Measurements from ENCODE around the gene ISG20.
"Not testable (repeated sequence)": the region's sequence is repeated elsewhere in the genome, so short reads cannot be mapped to it uniquely, and the experiment has no call there.

The ISG20 gene

DNA sequence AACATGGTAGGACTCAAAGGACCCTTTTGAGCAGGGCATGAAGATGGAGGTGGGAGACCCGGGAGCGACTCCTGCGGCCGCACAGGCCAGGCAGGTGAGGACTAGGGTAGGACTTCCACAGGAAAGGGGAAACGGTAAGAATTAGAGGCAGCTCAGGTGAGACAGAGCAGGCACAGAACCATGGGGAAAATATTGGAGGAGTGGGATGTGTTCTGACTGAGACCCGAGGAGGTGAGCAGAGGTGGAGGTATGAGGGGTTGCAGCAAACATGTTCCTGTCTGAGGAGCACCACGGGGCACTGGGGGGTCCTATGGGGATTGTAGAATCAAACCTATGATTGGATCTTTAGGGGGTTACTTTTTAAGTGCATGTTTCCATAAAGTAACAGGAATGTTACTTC lies 1.4 kb upstream of the ISG20 start:
- FAIRE-seq = no peak

DNA sequence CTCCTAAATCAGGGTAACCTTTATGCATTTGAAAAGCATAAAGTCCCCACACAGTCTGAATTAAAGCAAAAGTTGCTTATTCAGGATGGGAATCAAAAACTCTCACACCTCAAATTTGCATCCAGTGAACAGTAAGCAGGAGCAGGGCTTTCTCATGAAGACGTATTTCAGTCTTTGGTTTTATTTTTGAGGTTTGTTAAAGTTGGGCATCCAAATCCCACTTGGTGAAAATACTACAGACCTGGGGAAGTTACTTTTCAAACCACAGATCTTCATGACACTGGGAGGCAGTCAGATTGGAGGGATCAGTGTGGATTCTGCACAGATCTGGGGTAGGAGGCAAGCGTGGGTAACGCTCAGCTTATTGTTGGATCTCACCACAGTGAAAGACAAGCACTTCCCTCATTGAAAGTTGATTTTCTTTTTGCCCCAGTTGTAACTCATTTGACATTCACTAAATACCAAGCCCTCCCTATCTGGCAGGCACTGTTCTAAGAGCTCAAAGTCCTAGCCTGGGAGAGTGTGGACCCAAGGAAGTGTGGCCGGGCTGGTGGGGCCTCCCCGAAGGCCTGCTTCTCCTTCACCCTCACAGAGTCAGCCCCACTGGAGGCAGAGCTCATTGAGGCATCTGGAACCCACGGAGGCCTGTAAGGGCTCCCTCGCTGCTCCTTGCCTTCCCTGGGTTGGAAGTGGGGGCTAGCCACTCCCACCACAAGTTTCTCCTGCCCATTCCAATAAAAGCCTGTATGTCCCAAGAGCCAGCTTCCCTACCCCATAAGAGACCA lies 783 bp upstream of the ISG20 start:
- no peak for FAIRE-seq

DNA sequence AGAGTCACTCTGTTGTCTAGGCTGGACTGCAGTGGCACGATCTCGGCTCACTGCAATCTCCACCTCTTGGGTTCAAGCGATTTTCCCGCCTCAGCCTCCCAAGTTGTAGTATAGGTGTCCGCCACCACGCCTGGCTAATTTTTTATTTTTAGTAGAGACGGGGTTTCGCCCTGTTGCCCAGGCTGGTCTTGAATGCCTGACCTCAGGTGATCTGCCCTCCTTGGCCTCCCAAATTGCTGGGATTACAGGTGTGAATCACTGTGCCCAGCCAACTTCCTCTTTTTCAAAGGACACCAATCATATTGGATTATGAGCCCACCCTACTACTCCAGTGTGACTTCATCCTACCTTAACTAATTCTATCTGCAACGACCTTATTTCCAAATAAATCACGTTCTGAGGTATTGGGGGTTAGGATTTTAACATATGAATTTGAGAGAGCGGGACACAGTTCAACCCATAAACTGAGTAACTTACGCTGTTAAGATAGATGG lies 3.2 kb downstream of the ISG20 start:
- FAIRE-seq = no peak

DNA sequence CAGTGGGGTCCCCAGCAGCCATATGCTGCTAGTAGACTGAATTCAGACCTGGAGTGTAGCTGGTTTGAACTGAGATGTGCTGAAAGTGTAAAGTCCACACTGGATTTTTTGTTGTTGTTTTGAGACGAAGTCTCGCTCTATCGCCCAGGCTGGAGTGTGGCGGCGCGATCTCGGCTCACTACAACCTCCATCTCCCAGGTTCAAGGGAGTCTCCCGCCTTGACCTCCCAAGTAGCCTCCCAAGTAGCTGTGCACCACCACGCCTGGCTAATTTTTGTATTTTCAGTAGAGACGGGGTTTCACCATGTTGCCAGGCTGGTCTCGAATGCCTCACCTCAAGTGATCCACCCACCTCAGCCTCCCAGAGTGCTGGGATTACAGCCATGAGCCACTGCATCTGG lies 3.7 kb downstream of the ISG20 start:
- not testable (repeated sequence) for FAIRE-seq

DNA sequence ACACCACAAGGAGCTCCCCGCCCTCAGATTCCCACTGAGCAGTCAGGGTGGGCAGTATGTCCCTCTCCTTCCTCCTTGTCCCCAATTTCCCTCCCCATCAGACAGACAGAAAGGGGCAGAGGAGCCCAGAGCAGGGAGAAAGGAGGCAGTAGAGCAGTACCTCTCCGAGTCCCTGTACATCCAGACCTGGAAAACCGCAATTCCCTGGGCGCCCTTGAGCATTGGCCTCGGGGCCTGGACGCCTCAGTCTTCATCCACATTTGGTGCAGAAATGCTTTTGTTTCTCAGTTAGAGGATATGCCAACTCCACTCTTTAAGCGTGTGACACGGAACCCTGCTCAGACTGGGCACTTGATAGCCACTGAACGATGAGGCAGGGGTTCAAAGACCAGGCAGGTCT lies 5.9 kb downstream of the ISG20 start:
- no peak for FAIRE-seq

DNA sequence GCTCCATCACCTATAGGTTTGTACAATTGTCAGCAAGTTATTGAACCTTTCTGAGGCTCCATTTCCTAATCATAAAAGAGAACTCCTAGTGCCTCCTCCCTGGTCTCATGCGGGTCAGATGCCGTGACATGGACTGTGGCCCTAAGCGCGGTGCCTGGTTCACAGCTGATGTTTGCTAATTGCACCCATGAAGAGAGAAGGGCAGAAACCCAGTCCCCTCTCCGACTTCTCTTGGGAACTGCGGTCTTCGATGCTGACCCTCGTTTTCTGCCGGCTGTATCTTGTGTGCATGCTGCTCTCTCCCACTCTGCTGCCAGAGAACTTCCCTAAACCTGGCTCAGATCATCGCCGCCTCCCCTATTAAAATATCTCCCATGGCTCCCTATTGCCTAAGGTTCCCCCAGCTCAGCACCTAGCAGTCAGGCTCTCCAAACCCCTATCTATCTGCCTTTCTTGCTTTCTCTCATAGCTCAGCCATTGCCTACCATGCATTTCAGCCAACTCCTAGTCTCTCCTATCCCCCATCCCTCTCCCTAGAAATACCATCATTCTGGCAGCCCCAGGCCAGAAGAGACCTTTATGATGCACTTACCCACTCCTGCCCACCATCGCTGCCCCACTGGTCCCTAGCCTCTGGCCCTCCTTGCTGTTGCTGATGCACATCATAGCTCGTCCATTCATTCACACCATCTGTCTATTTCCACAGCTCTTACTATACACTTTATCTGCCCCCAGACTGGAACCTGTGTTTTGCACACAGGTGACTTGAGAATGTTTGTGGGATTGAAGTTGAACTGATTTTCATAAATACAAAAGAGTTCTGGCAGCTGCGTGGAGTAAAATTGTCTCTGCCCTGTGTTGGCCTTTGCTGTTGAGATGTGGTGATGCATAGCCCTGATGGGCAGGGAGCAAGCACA lies 6.6 kb downstream of the ISG20 start:
- FAIRE-seq = no peak

DNA sequence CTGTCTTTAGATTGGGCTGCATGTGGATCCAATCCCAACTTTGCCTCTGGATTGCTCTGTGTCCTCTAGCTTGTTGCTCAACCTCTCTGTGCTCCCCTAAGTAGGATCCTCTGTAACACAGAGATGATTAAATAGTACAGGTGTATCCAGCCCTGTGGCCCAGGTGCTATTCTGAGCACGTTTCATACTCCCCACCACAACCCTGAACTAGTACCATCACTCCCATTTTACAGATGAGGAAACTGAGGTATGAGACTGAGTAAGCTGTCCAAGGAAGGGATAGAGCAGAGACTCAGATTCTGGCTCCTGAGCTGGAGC lies 7.2 kb downstream of the ISG20 start:
- no peak for FAIRE-seq

DNA sequence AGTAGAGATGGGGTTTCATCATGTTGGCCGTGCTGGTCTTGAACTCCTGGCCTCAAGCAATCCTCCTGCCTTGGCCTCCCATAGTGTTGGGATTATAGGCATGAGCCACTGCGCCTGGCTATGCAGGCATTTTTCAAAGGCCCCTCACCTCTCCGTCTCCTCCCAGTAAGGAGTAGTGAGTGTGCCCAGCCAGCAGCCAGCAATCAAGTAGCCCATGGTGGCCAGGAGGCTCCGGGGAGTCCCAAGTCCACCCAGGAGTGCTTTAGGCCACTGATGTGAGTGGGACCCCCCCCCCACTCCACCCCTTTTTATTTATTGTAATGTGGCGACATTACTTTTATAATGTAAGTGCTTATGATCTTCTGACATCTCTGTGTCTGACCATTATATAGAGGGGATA lies 8.1 kb downstream of the ISG20 start:
- FAIRE-seq = no peak

DNA sequence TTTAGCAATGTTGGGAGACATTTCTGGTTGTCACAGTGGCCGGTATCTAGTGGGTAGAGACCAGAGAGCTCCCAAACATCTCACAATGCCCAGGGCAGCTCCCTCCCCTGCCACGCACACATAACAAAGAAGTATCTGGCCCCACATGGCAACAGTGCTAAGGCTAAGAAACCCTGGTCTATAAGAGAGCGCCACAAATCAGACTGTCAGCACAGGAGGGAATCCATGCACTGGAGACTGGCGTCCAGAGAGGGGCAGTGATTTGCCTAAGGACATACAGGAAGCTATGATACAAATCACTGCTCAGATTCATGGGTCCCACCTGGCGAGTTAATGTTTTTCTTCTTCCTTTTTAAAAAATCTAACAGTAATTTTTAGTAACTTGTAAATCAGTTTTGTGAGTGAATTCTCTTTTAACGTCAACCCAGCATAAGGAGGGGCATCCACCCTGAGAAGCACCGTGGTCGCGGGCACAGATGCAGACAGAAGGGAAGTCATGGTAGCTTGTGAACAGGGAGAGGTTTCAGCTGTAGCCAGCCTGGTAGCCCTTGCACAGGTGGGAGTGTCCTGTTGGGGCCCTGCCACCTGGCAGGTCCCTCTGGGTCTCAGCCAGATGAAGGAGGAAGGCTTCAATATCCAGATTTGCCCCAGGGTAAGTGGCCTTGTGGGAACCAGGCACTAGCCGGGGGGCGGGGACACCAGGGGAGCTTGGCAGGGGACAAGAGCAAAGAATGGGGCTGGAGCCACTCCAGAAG lies 8.7 kb downstream of the ISG20 start:
- FAIRE-seq = no peak

DNA sequence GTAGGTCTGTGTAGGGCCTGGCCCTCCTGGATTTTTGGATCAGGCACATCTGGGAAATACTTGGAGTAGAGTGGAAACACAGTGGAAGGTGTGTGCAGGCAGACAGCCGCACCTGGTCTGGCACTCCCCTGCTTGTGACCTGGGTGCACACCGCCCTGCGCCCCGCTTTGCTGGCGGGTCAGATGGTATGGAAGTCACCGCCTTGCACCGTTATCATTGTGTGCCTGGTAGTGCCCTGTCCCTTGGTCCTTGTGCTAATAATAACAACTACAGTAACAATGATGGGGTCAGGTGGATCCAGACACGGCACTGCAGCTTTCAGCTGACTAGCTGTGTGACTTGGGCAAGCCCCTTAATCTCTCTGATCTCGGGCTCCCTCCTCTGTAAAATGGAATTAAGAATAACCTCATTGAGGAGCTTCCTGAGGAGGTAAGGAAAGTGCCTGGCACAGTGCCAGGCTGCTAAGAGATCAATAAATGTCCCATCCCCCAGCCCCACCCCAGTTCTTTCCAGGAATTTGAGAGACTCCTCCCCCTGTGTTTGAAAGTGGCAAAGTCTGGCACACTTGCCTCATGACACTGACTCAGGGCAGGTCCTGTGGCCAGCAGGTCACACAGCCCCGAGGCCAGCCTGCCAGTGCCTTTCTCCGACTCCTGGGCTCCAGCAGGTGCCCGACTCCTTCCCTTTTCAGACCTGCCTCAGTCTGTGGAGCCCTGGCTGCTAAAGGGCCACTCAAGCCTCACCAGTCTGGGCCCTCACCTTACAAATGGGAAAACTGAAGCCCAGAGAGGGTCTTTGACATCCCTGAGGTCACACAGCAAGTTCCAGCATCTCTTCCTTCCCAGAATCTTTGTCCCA lies 9.8 kb downstream of the ISG20 start:
- no peak for FAIRE-seq

DNA sequence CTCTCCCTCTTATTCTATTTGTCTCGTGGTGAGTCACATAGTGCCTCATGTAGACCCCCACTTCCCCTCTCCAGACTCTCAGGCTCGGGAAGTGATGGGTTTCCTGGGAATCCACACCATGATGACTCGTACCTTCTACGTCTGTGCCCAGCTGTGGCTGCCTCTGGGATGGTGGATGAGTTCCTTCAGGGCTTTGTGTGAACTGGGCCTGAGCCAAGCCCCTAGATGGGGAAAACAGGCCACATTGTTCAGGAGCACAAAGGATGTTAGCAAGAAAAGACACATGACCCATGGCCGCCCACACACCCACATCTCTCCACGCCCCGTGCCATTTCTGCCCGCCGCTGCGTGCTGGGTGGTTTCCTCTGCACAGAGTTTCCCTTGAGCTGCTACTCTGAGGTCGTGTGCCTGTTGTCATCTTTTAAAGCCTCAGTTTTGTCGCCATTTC lies 10.5 kb downstream of the ISG20 start:
- FAIRE-seq = no peak

DNA sequence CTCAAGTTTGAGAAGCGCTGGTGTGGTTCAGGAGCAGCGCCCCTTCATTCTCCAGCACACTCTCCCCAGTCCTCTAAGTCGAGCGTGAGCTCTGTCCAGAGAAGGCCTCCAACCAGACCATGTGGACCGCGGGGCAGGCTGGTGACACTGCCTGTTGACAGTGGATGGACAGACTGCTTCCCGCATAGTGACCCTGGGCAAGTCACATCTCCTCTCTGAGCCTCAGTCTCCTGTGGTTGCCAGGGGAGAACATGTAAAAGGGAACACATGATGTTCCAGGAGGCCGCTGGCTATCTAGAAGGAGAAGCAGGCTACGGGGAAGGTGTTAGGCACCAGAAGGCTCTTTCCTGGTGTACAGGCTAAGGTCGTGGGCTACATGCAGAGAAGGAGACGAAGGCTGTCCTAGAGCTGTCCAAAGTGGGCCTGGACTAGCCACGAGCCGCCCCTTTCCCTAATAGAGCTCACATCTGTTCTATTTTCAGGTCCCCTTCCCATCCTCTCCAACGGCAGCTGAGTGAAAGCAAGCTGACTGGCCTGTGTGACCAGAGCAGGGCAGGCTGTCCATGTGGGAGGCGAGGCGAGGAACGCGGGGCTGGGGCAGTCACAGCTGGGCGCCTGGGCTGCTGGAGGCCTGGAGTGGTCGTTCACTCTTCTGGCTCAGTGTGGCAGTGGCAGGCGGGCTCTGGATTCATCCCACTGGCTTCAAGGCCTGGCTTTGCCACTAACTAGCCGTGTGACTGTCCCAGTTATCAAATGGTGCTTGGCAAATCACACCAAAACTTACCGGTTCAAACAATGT lies 11.1 kb downstream of the ISG20 start:
- FAIRE-seq = no peak

DNA sequence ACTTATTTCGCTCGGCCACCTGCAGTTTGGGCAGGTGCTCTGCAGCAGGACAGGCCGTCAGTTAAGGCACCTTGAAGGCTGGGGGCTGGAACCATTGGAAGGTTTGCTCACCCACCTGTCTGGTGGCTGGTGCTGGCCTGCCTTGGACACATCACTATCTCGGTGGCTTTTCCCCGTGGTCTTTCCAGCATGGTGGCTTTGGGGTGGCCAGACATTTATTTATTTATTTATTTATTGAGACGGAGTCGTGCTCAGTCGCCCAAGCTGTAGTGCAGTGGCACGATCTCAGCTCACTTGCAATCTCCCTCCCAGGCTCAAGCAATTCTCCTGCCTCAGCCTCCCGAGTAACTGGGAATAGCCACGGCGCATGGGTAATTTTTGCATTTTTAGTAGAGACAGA lies 11.7 kb downstream of the ISG20 start:
- no peak for FAIRE-seq

DNA sequence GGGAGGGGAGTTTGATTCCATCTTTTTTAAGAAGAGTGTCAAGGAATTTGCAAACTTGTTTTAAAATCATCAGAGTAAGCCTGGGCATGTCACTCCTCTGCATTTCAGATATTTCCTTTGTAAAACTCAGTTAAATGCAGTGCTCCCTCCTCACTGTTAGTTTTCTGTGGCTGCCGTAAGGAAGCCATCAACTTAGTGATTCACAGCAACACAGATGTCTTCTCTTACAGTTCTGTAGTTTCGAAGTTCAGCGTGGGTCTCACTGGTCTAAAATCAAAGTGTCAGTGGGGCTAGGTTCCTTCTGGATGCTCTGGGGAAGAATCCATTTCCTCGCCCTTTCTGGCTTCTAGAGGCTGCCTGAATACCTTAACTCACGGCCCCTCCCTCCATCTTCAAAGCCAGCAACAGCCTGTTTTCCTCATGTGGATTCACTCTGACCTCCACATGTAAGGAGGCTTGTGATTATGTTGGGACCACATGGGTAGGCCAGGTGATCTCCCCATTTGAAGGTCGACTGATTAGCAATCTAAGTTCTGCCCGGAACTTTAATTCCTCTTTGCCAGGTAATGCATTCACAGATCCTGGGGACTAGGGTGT lies 12.4 kb downstream of the ISG20 start:
- FAIRE-seq = no peak

DNA sequence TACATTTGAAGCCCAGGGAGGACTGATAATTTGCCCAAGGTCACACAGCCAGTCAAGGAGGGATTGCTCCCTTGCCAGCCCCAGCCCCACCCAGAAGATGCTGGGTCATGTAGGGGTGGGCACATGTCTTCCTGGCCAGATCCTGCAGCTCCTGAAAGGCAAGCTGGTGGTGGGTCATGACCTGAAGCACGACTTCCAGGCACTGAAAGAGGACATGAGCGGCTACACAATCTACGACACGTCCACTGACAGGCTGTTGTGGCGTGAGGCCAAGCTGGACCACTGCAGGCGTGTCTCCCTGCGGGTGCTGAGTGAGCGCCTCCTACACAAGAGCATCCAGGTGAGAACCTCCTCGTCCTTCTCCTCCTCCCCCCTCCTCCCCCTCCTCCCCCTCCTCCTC lies 13.2 kb downstream of the ISG20 start:
- no peak for FAIRE-seq

DNA sequence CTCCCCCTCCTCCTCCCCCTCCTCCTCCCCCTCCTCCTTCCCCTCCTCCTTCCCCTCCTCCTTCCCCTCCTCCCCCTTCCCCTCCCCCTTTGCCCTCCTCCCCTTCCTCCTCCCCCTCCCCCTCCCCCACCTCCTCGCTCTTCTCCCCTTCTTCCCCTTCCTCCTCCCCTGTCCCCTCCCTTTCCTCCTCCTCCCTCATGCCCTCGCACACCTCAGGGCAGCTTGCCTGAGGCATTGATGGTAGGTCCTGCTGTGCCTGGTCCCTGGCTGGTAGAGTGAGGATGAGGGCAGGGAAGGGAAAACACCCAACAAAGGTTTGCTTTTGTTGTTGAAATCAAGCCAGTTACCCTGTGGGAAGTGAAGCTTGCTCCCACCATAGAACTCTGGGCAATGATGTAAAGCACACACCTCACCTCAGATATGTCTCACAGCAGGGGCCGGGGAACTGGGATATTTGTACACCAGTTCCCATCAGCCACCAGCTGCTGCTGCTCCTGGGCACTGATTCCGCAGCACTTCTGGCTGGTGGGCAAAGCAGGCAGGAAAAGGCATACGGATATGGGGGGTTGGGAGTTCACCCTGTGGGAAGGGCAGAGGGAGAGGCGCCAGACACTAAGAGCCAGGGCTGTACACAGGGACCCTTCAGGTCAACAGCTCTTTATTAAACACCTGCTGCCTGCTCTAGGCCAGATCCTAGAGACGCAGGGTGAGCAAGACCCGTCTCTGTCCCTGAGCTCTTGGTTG lies 13.8 kb downstream of the ISG20 start:
- no peak for FAIRE-seq

DNA sequence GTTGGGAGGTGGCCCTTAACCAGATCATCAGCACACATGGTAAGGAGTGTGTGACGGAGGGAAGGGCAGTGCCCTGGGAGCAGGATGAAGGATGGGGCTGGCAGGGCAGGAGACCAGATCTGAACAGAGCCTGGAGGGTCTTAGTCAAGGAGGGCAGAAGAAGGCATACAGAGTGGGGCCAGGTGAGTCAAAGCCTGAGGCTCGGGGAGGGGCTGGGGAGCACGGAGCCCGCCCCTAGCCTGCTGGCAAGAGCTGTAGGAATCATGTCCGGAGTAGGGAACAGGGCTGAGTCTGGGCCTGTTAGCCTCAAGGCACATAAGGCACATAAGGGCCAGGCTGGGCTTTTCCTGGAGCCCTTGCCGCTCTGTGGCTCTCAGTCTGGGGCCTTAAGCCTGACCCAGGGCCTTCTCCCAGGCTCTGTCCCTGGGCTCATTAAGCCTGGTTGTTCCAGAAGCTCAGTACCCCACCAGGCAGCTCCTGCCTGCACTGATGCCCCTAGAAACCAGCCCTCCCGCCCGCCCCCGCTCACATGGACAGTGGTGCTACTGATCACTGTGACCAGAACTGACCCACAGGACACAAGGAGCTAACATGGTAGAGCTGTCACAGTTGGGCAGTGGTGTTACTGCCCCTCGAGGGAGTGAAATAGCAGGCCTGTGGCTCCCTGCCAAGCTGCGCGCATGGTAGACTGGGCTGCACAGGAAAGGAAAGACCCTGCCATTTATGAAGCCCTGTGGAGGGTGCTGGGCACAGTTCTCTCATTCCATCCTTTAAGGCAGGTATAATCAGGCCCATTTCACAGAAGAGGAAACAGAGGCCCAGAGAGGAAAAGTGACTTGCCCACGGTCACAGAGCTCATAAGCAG lies 14.6 kb downstream of the ISG20 start:
- no peak for FAIRE-seq

DNA sequence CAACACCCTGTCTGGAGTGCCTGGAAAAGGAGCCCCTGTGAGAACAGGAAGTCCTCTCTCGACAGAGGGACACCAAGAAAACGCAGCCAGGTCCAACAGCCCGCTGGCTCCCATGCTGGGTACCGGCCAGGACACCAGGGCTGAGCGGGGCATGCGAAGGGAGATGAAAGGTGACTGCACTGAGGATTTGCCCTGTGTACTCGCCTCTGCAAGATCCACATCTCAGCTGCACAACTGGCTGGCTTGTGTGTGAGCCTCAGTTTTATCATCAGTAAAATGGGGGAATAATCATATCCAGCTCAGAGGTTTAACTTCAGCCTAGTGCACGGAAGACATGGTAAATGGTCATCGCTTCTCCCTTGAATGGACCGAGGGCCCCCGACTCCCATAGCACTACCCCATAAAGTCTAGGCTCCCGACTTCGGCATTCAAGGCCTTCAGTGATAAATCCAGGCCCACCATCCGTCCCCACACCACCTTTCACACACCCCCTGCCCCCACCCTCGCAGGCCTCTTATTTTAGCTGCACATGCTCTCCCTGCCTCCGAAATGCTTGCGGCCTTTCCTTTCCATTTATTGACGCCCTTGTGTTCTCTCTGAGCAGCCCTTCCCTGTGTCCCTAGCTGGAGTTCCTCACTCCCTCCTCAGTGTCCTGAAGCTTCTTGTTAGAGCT lies 15.8 kb downstream of the ISG20 start:
- FAIRE-seq = no peak

DNA sequence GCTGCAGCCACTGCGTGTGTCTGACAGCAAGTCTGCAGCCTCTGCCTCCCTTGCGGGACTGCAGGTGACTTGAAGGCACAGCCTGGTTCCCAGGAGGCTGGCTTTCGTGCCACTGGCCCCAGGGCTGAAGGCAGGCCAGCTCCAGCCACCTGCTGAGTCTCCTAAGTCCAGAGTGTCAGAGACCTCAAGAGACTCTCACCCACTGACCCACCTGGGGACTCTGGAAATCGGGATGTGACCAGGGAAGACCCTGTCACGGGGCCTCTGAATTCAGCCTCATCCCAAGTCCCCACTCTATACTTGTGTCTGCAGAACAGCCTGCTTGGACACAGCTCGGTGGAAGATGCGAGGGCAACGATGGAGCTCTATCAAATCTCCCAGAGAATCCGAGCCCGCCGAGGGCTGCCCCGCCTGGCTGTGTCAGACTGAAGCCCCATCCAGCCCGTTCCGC lies 16.3 kb downstream of the ISG20 start:
- FAIRE-seq = no peak
